ENCODE data around the gene LIX1L. TPM values are rescaled to one million over a fixed set of nuclear protein-coding genes. Genes with fewer than 3 reads are reported as not detected.

LIX1L gene
- total and polyA plus RNA-seq, 2 of the 13 experiments (the other 11 are each of a cell fraction or from before 2014, with no cell fraction given) = 8.1 to 24.9 TPM

DNA sequence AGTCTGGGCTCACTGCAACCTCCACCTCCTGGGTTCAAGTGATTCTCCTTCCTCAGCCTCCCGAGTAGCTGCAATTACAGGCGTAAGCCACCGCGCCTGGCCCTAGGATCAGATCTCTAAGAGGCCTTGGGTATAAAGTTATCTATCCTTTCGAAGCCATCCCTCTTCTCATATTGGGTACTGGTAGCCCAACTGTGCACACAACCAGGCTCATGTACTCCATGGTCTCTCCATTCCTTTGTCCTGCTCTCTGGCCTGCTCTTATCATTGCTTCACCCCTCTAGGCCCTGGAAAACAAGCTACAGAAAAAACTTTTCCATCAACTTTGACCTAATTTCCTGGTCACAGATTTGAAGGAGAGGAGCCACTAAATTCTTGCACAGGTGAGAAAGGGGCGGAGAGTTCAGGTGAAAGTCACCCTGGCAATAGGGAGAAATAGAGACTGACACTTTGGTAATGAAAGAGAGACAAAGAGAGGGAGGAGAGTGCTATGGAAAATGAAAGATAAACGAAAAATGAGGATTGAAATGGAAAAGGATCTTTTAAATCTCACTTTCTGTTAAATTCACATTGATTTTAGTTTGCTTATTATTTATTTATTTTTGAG is 32.5 kb upstream of the LIX1L start:
- ATAC-seq = peak; percentile 67
- ChIA-PET POLR2A (interaction anchor here (1.0 to 1.8 kb wide), 7 partner anchors 8 to 98 kb away, joined by 3 to 7 read pairs (median 4); partner anchors contain the start of genes ANKRD34A and POLR3GL), CTCF (ENCODE audit: low intra/inter-chr PET ratio, low total read pairs) (no interaction called here)
- no peaks in the 10 kb centered on the region; a peak in 1 of 5 replicates for H3K27me3 ChIP-seq (ENCODE audit: control insufficient read depth in 1 of 2, insufficient read depth in 2 of 2, low read length in 2 of 2)
- no peak for FAIRE-seq
- no peak overlapping the region for H3K4me3 ChIP-seq (replicated peaks in 1 of 3; ENCODE audit: insufficient read depth in 1 of 3, low read depth in 2 of 3, low read length in 3 of 3)
- intact Hi-C loops (cut with micrococcal nuclease; ENCODE audit: unreplicated experiment) = no loop called here
- peaks cover 78% of the 10 kb centered on the region for H3K4me1 ChIP-seq (ENCODE audit: insufficient read depth, low read length)
- BruUV-seq (replicated peaks) = no TSS peak
- 28% methylated on average over 3 of the region's 7 CpGs for WGBS (ENCODE audit: low lambda C conversion rate)
- H3K36me3 ChIP-seq (replicated peaks in 1 of 2; ENCODE audit: control insufficient read depth in 1 of 2, insufficient read depth in 2 of 2, low read length in 2 of 2) = peaks cover 2 to 22% of the 10 kb centered on the region in 2 experiments; a peak in 3 of 5 replicates
- 0 out of 2 replicates have a peak overlapping the region, but pooled peaks have one; percentile 1 for H3K4me2 ChIP-seq (ENCODE audit: low read depth, low read length)
- peaks cover 41% of the 10 kb centered on the region for H4K20me1 ChIP-seq (ENCODE audit: insufficient read depth, low read length)
- peak overlapping the region; percentile 46 for H3K27ac ChIP-seq (ENCODE audit: extremely low read length, insufficient read depth, low read length)
- H3K9ac ChIP-seq (ENCODE audit: insufficient read depth, low read depth, low read length) = no peak overlapping the region
- peaks cover 19% of the 10 kb centered on the region for H3K79me2 ChIP-seq (ENCODE audit: insufficient read depth, low read length)
- no peaks in the 10 kb centered on the region for H3K9me3 ChIP-seq (ENCODE audit: low read length)
- DNase-seq (ENCODE audit: low spot score) = peak; percentile 58
- in situ Hi-C loops (cut with HindIII; ENCODE audit: extremely low pct_ligation_motif_present, low pct_unique_long_range_greater_than_20kb) = no loop called here
- no peak overlapping the region for H2AFZ ChIP-seq (ENCODE audit: low read length)
- no peak for TF ChIP-seq MZF1 (CRISPR knock-in tag; IDR thresholded peaks at IDR 0.05; ENCODE audit: borderline replicate concordance)
- TF ChIP-seq ZNF563 (CRISPR knock-in tag; IDR thresholded peaks at IDR 0.05) = no peak
- no peak for TF ChIP-seq ZNF432 (CRISPR knock-in tag; IDR thresholded peaks at IDR 0.05; ENCODE audit: borderline replicate concordance)
- TF ChIP-seq CAMTA2 (CRISPR knock-in tag; IDR thresholded peaks at IDR 0.05; ENCODE audit: borderline replicate concordance) = no peak
- no peak for TF ChIP-seq ZNF598 (CRISPR knock-in tag; IDR thresholded peaks at IDR 0.05; ENCODE audit: borderline replicate concordance)
- TF ChIP-seq CCDC6 (CRISPR knock-in tag; IDR thresholded peaks at IDR 0.05) = no peak
- TF ChIP-seq, protein P1, sequence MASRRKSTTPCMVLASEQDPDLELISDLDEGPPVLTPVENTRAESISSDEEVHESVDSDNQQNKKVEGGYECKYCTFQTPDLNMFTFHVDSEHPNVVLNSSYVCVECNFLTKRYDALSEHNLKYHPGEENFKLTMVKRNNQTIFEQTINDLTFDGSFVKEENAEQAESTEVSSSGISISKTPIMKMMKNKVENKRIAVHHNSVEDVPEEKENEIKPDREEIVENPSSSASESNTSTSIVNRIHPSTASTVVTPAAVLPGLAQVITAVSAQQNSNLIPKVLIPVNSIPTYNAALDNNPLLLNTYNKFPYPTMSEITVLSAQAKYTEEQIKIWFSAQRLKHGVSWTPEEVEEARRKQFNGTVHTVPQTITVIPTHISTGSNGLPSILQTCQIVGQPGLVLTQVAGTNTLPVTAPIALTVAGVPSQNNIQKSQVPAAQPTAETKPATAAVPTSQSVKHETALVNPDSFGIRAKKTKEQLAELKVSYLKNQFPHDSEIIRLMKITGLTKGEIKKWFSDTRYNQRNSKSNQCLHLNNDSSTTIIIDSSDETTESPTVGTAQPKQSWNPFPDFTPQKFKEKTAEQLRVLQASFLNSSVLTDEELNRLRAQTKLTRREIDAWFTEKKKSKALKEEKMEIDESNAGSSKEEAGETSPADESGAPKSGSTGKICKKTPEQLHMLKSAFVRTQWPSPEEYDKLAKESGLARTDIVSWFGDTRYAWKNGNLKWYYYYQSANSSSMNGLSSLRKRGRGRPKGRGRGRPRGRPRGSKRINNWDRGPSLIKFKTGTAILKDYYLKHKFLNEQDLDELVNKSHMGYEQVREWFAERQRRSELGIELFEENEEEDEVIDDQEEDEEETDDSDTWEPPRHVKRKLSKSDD (CRISPR knock-in tag; IDR thresholded peaks at IDR 0.05; ENCODE audit: low read depth) = no peak
- TF ChIP-seq ATF7 (IDR thresholded peaks at IDR 0.05) = no peak
- no peak for TF ChIP-seq ATF7 (CRISPR knock-in tag; IDR thresholded peaks at IDR 0.05)
- TF ChIP-seq, protein P2, sequence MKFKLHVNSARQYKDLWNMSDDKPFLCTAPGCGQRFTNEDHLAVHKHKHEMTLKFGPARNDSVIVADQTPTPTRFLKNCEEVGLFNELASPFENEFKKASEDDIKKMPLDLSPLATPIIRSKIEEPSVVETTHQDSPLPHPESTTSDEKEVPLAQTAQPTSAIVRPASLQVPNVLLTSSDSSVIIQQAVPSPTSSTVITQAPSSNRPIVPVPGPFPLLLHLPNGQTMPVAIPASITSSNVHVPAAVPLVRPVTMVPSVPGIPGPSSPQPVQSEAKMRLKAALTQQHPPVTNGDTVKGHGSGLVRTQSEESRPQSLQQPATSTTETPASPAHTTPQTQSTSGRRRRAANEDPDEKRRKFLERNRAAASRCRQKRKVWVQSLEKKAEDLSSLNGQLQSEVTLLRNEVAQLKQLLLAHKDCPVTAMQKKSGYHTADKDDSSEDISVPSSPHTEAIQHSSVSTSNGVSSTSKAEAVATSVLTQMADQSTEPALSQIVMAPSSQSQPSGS (CRISPR knock-in tag; IDR thresholded peaks at IDR 0.05) = no peak
- no peak for TF ChIP-seq NFYB (CRISPR knock-in tag; IDR thresholded peaks at IDR 0.05)
- TF ChIP-seq SPEN (CRISPR knock-in tag; IDR thresholded peaks at IDR 0.05; ENCODE audit: low read depth) = no peak
- TF ChIP-seq, protein P3, sequence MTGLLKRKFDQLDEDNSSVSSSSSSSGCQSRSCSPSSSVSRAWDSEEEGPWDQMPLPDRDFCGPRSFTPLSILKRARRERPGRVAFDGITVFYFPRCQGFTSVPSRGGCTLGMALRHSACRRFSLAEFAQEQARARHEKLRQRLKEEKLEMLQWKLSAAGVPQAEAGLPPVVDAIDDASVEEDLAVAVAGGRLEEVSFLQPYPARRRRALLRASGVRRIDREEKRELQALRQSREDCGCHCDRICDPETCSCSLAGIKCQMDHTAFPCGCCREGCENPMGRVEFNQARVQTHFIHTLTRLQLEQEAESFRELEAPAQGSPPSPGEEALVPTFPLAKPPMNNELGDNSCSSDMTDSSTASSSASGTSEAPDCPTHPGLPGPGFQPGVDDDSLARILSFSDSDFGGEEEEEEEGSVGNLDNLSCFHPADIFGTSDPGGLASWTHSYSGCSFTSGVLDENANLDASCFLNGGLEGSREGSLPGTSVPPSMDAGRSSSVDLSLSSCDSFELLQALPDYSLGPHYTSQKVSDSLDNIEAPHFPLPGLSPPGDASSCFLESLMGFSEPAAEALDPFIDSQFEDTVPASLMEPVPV (CRISPR knock-in tag; IDR thresholded peaks at IDR 0.05) = no peak
- TF ChIP-seq, protein P4, sequence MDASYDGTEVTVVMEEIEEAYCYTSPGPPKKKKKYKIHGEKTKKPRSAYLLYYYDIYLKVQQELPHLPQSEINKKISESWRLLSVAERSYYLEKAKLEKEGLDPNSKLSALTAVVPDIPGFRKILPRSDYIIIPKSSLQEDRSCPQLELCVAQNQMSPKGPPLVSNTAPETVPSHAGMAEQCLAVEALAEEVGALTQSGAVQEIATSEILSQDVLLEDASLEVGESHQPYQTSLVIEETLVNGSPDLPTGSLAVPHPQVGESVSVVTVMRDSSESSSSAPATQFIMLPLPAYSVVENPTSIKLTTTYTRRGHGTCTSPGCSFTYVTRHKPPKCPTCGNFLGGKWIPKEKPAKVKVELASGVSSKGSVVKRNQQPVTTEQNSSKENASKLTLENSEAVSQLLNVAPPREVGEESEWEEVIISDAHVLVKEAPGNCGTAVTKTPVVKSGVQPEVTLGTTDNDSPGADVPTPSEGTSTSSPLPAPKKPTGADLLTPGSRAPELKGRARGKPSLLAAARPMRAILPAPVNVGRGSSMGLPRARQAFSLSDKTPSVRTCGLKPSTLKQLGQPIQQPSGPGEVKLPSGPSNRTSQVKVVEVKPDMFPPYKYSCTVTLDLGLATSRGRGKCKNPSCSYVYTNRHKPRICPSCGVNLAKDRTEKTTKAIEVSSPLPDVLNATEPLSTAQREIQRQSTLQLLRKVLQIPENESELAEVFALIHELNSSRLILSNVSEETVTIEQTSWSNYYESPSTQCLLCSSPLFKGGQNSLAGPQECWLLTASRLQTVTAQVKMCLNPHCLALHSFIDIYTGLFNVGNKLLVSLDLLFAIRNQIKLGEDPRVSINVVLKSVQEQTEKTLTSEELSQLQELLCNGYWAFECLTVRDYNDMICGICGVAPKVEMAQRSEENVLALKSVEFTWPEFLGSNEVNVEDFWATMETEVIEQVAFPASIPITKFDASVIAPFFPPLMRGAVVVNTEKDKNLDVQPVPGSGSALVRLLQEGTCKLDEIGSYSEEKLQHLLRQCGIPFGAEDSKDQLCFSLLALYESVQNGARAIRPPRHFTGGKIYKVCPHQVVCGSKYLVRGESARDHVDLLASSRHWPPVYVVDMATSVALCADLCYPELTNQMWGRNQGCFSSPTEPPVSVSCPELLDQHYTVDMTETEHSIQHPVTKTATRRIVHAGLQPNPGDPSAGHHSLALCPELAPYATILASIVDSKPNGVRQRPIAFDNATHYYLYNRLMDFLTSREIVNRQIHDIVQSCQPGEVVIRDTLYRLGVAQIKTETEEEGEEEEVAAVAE (CRISPR knock-in tag; IDR thresholded peaks at IDR 0.05; ENCODE audit: borderline replicate concordance) = no peak

All from HepG2 (cell line).